AG10803 (cell line): Measurements from ENCODE around the gene TRAF3.

Experiments
- DNase-seq: peaks from one replicate; pipeline ENCODE4 v3.0.0; 2010; ENCODE audit warnings: low read depth
- H3K4me3 ChIP-seq: 2 replicates; pipeline ENCODE4 v1.5.1; 2011; ENCODE audit warnings: mild to moderate bottlenecking, low read length, control low read depth
- TF ChIP-seq, protein P1 (sequence below): conservative IDR thresholded peaks from 2 replicates; pipeline ENCODE4 v1.5.1; 2011; ENCODE audit warnings: mild to moderate bottlenecking, low read length, control low read depth, inconsistent platforms

The TRAF3 gene

DNA sequence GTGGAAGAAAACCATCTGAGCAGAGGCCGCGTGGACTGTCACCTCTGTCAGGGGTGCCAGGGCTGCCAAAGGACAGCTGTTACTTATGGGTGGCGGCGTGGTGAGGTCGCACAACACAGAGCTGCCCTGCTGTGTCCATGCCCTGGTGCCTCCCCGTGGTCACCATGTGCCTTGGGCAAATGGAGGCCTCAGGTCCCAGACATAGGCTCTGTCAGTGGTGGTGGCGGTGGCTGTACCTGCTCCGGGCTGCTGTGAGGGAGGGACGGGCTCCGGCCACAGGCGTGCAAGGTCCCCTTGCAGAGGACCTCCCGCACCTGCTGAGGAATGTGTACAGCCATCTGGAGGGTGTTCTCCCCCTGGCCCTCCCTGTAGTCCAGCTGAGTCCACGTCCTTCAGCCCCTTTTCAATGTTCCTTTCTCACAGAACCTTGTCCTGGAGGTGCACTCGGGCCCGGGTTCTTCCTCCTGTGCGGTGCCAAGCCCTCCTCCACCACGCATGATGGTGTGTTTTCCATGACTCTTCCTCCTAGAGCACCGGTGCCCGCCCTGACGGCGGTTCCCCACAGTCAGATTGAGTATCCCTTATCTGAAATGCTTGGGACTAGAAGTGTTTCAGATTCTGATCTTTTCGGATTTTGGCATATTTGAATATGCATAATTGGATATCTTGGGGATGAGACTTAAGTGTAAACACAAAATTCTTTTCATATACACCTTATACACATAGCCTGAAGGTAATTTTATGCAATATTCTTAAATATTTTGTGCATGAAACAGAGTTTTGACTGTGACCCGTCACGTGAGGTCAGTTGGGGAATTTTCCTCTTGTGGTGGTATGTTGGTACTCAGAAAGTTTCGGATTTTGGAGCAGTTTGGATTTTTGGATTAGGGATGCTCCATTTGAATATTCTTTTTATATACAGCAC, 49.8 kb downstream of the TRAF3 start:
- TF ChIP-seq, protein P1, sequence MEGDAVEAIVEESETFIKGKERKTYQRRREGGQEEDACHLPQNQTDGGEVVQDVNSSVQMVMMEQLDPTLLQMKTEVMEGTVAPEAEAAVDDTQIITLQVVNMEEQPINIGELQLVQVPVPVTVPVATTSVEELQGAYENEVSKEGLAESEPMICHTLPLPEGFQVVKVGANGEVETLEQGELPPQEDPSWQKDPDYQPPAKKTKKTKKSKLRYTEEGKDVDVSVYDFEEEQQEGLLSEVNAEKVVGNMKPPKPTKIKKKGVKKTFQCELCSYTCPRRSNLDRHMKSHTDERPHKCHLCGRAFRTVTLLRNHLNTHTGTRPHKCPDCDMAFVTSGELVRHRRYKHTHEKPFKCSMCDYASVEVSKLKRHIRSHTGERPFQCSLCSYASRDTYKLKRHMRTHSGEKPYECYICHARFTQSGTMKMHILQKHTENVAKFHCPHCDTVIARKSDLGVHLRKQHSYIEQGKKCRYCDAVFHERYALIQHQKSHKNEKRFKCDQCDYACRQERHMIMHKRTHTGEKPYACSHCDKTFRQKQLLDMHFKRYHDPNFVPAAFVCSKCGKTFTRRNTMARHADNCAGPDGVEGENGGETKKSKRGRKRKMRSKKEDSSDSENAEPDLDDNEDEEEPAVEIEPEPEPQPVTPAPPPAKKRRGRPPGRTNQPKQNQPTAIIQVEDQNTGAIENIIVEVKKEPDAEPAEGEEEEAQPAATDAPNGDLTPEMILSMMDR: no peak
- no peak for DNase-seq
- no peak overlapping the region for H3K4me3 ChIP-seq

- no peak overlapping the region for H3K4me3 ChIP-seq
- DNase-seq: no peak
- TF ChIP-seq, protein P1: no peak
These were observed 50.5 kb downstream of the TRAF3 start for GRCh38 chr14:102827716-102828115.

DNA sequence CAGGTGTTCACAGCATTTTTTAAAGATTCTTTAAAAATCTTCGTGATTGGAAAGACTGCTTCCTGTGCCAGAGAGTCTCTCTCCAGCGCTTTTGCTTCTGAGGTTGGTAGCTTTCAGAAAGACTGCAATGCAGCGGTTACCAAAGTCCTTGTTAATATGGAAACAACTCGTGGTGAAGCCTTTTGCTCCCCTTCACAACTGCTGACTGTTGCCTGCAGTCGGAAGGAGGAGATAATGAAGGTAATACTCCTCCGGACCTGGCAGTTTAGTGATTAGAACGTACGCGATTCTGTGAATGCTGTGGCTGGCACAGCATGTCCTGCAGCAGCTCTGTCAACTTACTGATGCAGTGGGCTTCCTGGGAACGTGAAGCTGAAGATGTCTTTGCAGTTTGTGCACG, 50.9 kb downstream of the TRAF3 start:
- H3K4me3 ChIP-seq: no peak overlapping the region
- TF ChIP-seq, protein P1: no peak

DNA sequence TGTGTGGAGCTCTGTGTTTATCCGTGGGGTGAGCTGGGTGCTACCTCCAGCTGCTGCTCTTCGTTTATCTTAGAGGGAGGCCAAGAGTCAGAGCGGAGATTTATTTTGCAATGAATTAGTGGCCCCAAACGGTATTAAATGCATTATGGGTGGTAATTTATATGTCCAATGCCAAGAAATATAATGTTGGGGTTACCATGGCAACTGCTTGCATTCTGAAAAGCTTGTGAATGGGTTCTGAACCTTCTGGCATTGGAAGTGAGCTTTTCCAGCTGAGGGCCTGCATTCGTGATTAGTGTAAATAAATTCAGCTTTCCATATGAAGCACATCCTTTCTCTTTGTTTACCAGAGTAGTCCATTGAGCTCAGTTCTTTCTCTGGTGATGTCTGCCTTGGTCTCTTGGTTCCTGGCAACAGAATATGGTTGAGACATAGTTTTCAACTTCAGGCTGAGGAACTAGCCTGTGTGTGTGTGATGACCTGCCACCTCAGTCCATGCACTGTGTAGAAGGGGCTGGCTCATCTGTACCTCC, 51.8 kb downstream of the TRAF3 start:
- no peak overlapping the region for H3K4me3 ChIP-seq
- TF ChIP-seq, protein P1: no peak
- DNase-seq: no peak

More for the DNA sequence above, 50.9 kb downstream of the TRAF3 start:
- no peak for DNase-seq

DNA sequence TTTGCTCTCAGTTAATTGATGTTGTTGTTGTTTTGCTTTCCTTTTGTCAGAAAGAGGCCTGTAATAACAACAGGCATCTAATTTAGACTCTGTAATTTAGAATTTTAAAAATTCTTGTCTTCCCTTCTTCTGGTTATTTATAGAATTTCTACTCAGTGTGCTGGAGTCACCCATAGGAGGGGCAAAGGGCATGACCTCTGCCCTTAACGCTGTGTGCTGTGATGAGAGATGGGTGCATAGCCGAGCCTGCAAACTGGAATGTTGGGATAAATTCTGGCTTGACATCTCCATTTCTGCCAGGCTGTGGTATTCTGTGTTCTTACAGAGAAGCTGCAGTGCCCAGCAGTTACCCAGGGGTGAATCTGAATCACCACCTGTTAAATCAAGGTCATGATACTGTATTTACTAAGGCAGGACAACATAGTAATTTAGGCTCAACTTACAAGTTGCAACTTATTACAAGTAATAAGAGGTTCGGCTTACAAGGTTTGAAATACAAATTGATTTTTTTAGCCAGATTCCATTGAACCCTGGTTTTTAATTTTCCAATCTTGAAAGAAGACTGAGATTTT, 53.3 kb downstream of the TRAF3 start:
- H3K4me3 ChIP-seq: no peak overlapping the region
- TF ChIP-seq, protein P1: no peak
- no peak for DNase-seq

GRCh38 chr14:102831163-102831804, 54.0 kb downstream of the TRAF3 start:
- no peak for DNase-seq
- no peak overlapping the region for H3K4me3 ChIP-seq
- TF ChIP-seq, protein P1: no peak
